Measurements from ENCODE around the gene PRKCB.

GRCh38 chr16:23901178-23902033 lies 65.6 kb downstream of the PRKCB start:
- TF ChIP-seq CTCF (tag by site-specific recombination; IDR thresholded peaks at IDR 0.05) (no peak), ZNF596 (tag by site-specific recombination; IDR thresholded peaks at IDR 0.05) (no peak), ATF2 (tag by site-specific recombination; IDR thresholded peaks at IDR 0.05; ENCODE audit: low read depth) (no peak), ZBTB49 (tag by site-specific recombination; IDR thresholded peaks at IDR 0.05; ENCODE audit: low read depth) (no peak), ZNF677 (tag by site-specific recombination; IDR thresholded peaks at IDR 0.05) (no peak), ZNF843 (tag by site-specific recombination; IDR thresholded peaks at IDR 0.05) (no peak), ELK4 (IDR thresholded peaks at IDR 0.05; ENCODE audit: borderline replicate concordance, low read depth, low read length) (no peak), ZNF645 (tag by site-specific recombination; IDR thresholded peaks at IDR 0.05) (no peak), ZNF785 (tag by site-specific recombination; IDR thresholded peaks at IDR 0.05) (no peak)

All from HEK293 (cell line).